ENCODE results near the gene PHF21A. TPM values are rescaled to one million over a fixed set of nuclear protein-coding genes. Genes with fewer than 3 reads are reported as not detected.

Gene PHF21A
- total RNA-seq, 4 donors from 2014 or later = 9.8 to 20.2 (median 15.4) TPM

GRCh38 chr11:45930951-45931570 is 190.2 kb downstream of the PHF21A start:
- Histone ChIP-seq H3K27me3 (peaks cover 0 to 5% (median 2%) of the 10 kb centered on the region in 3 donors), H3K4me1 (peaks cover 3 to 5% of the 10 kb centered on the region in 2 donors), H3K36me3 (peaks cover 0 to 31% of the 10 kb centered on the region in 2 donors), H3K27ac (no peak overlapping the region), H3K9me3 (no peaks in the 10 kb centered on the region), H3K4me3 (no peak overlapping the region)
- DNase-seq = no peak
- TF ChIP-seq CTCF (IDR thresholded peaks at IDR 0.05 in 4 of 5, conservative IDR thresholded peaks at IDR 0.05 in 1 of 5) = no peak
- TF ChIP-seq POLR2A (IDR thresholded peaks at IDR 0.05) = no peak
- intact Hi-C loops (cut with DNase I; ENCODE audit: low total_unique reads) = no loop called here
- in situ Hi-C loops (cut with MboI; ENCODE audit: low sequenced_read_pairs in 4 of 4) = no loop called here
- ATAC-seq = no peak

GRCh38 chr11:45930031-45930794 is 191.0 kb downstream of the PHF21A start:
- no peak for DNase-seq
- intact Hi-C loops (cut with DNase I; ENCODE audit: low total_unique reads) = no loop called here
- Histone ChIP-seq H3K4me3 (no peak overlapping the region), H3K9me3 (no peaks in the 10 kb centered on the region), H3K4me1 (peaks cover 3 to 5% of the 10 kb centered on the region in 2 donors), H3K27me3 (peaks cover 0 to 14% (median 2%) of the 10 kb centered on the region in 3 donors), H3K36me3 (peaks cover 0 to 23% of the 10 kb centered on the region in 2 donors), H3K27ac (no peak overlapping the region)
- ATAC-seq = no peak
- no peak for TF ChIP-seq CTCF (IDR thresholded peaks at IDR 0.05 in 4 of 5, conservative IDR thresholded peaks at IDR 0.05 in 1 of 5)
- no peak for TF ChIP-seq POLR2A (IDR thresholded peaks at IDR 0.05)
- in situ Hi-C loops (cut with MboI; ENCODE audit: low sequenced_read_pairs in 4 of 4) = no loop called here

- intact Hi-C loops (cut with DNase I; ENCODE audit: low total_unique reads) (no loop called here), in situ Hi-C loops (cut with MboI; ENCODE audit: low sequenced_read_pairs in 4 of 4) (no loop called here)
- H3K36me3 ChIP-seq = peaks cover 0 to 16% of the 10 kb centered on the region in 2 donors
- no peaks in the 10 kb centered on the region for H3K9me3 ChIP-seq
- ATAC-seq (no peak), DNase-seq (no peak)
- H3K27ac ChIP-seq = no peak overlapping the region
- H3K4me1 ChIP-seq = peaks cover 3 to 5% of the 10 kb centered on the region in 2 donors
- H3K27me3 ChIP-seq = peaks cover 4 to 19% (median 7%) of the 10 kb centered on the region in 3 donors
- H3K4me3 ChIP-seq = no peak overlapping the region
- TF ChIP-seq POLR2A (IDR thresholded peaks at IDR 0.05) (no peak), CTCF (IDR thresholded peaks at IDR 0.05 in 4 of 5, conservative IDR thresholded peaks at IDR 0.05 in 1 of 5) (no peak)
Observed at GRCh38 chr11:45929486-45930030, 191.7 kb downstream of the PHF21A start.

- TF ChIP-seq POLR2A (IDR thresholded peaks at IDR 0.05) (no peak), CTCF (IDR thresholded peaks at IDR 0.05 in 4 of 5, conservative IDR thresholded peaks at IDR 0.05 in 1 of 5) (no peak)
- Histone ChIP-seq H3K4me1 (peaks cover 3 to 5% of the 10 kb centered on the region in 2 donors), H3K9me3 (no peaks in the 10 kb centered on the region), H3K36me3 (peaks cover 0 to 7% of the 10 kb centered on the region in 2 donors), H3K27ac (no peak overlapping the region), H3K4me3 (no peak overlapping the region), H3K27me3 (peaks cover 11 to 26% (median 14%) of the 10 kb centered on the region in 3 donors)
- intact Hi-C loops (cut with DNase I; ENCODE audit: low total_unique reads) (no loop called here), in situ Hi-C loops (cut with MboI; ENCODE audit: low sequenced_read_pairs in 4 of 4) (no loop called here)
- DNase-seq (no peak), ATAC-seq (no peak)
Observed at GRCh38 chr11:45928535-45929215, 192.6 kb downstream of the PHF21A start.

Data from gastrocnemius medialis (tissue), 4 donors.